Medulla oblongata (tissue), 1 donor: ENCODE data around the gene VGLL4.
A peak's percentile ranks its signal among the peaks of the same experiment; 100 is the strongest.

Experiments used
- DNase-seq: peaks from one replicate; pipeline ENCODE4 v3.0.0-alpha.2; 2015; ENCODE audit errors: extremely low spot score

Gene VGLL4

GRCh38 chr3:11565932-11566331 lies 77.8 kb downstream of the VGLL4 start:
- DNase-seq, result no peak

- no peak for DNase-seq
Observed at GRCh38 chr3:11565492-11565891, 78.2 kb downstream of the VGLL4 start.

GRCh38 chr3:11565072-11565471 lies 78.6 kb downstream of the VGLL4 start:
- no peak for DNase-seq

GRCh38 chr3:11564577-11565001 lies 79.1 kb downstream of the VGLL4 start:
- no peak for DNase-seq

GRCh38 chr3:11563865-11564185 lies 79.9 kb downstream of the VGLL4 start:
- no peak for DNase-seq

GRCh38 chr3:11563159-11563864 lies 80.4 kb downstream of the VGLL4 start:
- DNase-seq, result no peak

- DNase-seq, result no peak
Observed at GRCh38 chr3:11562277-11562881, 81.3 kb downstream of the VGLL4 start.

- DNase-seq, result no peak
Observed at GRCh38 chr3:11560746-11561145, 83.0 kb downstream of the VGLL4 start.

- no peak for DNase-seq
Observed at GRCh38 chr3:11559816-11560633, 83.7 kb downstream of the VGLL4 start.

- no peak for DNase-seq
Observed at GRCh38 chr3:11558918-11559815, 84.5 kb downstream of the VGLL4 start.

GRCh38 chr3:11558411-11558903 lies 85.3 kb downstream of the VGLL4 start:
- DNase-seq, result no peak

- DNase-seq, result peak; percentile 50
Observed at GRCh38 chr3:11558002-11558401, 85.7 kb downstream of the VGLL4 start.

GRCh38 chr3:11556851-11557644 lies 86.7 kb downstream of the VGLL4 start:
- no peak for DNase-seq

GRCh38 chr3:11555881-11556633 lies 87.7 kb downstream of the VGLL4 start:
- no peak for DNase-seq

- DNase-seq, result peak; percentile 49
Observed at GRCh38 chr3:11555211-11555782, 88.4 kb downstream of the VGLL4 start.

GRCh38 chr3:11554666-11555065 lies 89.0 kb downstream of the VGLL4 start:
- no peak for DNase-seq

- no peak for DNase-seq
Observed at GRCh38 chr3:11554236-11554610, 89.5 kb downstream of the VGLL4 start.

- no peak for DNase-seq
Observed at GRCh38 chr3:11553436-11554235, 90.1 kb downstream of the VGLL4 start.
